Pericardium fibroblast (primary cell): ENCODE results near the gene DTX3L. TPM values are rescaled to one million over a fixed set of nuclear protein-coding genes. Genes with fewer than 3 reads are reported as not detected.

Experiments
- total RNA-seq: library from RNA; depleted of rRNA; stranded (reverse); fragments of >200 nt; gene quantifications from 2 replicates; pipeline ENCODE4 v1.2.3, GENCODE V29; 2015

DTX3L gene
- 10.9 and 14.6 TPM in 2 replicates for total RNA-seq

DNA sequence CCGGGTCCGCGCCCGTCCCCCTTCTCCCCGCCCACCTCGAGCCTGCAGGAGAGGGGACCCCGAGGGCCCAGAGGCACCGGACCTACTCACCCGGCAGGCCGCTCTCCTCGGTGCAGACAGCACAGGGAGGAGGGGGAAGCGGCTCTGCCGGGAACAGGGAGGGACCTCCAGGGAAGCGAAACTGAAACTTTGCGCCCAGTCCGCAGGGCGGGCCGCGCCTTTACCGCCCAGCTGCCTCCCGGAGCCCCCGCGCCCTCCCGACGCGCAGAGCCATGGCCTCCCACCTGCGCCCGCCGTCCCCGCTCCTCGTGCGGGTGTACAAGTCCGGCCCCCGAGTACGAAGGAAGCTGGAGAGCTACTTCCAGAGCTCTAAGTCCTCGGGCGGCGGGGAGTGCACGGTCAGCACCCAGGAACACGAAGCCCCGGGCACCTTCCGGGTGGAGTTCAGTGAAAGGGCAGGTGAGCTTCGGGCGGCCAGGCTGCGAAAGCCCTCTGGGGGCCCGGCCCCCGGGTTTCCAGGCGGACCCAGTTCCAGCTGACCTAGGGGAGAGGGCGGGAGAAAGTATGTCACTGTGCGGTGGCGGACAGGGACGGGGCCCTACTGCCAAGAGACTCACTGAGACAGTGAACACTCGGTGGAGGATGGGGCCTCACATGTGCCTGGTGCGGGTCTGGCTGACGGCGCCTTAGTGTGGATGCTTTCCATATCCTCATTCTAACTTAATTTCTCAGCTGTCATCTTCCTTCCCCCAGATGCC, at the start of gene DTX3L, which contains the start of gene PARP9:
TSS of gene DTX3L (plus strand) at position 184 of the 758 bp plus-strand sequence. CDS start at position 273, 89 bp downstream.
TSS of gene PARP9 (minus strand) at position 146 of the 758 bp plus-strand sequence. CDS start 4,680 bp downstream, outside the sequence.

DNA sequence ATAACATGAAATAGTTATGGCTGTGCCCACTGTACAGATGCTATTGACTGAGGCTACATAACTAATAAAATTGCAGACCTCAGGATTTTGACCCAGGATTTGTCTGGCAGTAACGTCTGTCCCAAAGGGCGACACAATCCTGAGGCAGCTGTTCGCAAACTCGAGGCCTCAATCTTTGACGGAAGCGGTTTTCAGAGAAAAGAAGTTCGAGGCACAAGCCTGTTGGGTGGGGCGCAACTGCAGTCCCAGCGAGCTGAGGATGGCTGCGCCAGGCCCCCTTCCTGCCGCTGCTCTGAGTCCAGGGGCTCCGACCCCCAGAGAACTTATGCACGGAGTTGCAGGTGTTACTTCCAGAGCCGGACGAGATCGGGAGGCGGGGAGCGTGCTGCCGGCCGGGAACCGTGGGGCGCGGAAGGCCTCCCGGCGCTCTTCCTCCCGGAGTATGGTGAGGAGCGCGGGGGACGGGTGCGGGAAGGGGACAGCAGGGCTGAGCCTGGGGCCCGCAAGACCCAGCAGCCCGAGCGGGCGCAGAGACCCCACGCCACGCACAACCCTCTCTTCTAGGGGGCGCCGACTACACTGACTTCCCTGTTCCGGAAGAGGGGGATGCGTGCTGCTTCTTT, 13.4 kb downstream of the DTX3L start, which contains the start of gene PARP15:
TSS of gene PARP15 (plus strand) at position 242 of the 623 bp plus-strand sequence. CDS start at position 260, 18 bp downstream.

Other genes with a start within 250 kb of the DTX3L start
- gene CSTA, start 239.1 kb upstream of the DTX3L start, total RNA-seq: 6.2 and 14.4 TPM in 2 replicates
- 15.9 and 22.4 TPM in 2 replicates for gene MIX23, start 181.1 kb upstream of the DTX3L start, total RNA-seq
- gene FAM162A, start 180.2 kb upstream of the DTX3L start, total RNA-seq: 23.0 and 34.0 TPM in 2 replicates
- 3.4 and 4.7 TPM in 2 replicates for gene WDR5B, start 148.3 kb upstream of the DTX3L start, total RNA-seq
- 16.3 and 18.7 TPM in 2 replicates for gene KPNA1, start 49.4 kb upstream of the DTX3L start, total RNA-seq
- 8.9 and 14.6 TPM in 2 replicates for gene PARP9, start within 50 bp of the DTX3L start, total RNA-seq
- not detected in 2 replicates for gene PARP15, start 13.3 kb downstream of the DTX3L start, total RNA-seq
- 11.9 and 39.0 TPM in 2 replicates for gene PARP14, start 116.5 kb downstream of the DTX3L start, total RNA-seq
- 2.2 and 4.7 TPM in 2 replicates for gene HSPBAP1, start 229.5 kb downstream of the DTX3L start, total RNA-seq
- 13.2 and 20.1 TPM in 2 replicates for gene SLC49A4, start 230.7 kb downstream of the DTX3L start, total RNA-seq